IMR-90 (cell line): ENCODE measurements around the gene RNF19B.

Experiments used
- BHLHE40 ChIP-seq: fragments of 150-350 bp; IDR thresholded peaks from 2 replicates; pipeline ENCODE4 v1.6.1; 2016; ENCODE audit warnings: mild to moderate bottlenecking, low read depth, low read length
- CEBPB ChIP-seq: IDR thresholded peaks from 2 replicates; pipeline ENCODE4 v1.6.1; 2012; ENCODE audit warnings: low read depth, low read length, improper control_type of control experiment
- MAFK ChIP-seq: IDR thresholded peaks from 2 replicates; pipeline ENCODE4 v1.6.1; 2012; ENCODE audit warnings: low read depth, low read length, improper control_type of control experiment
- MAZ ChIP-seq: IDR thresholded peaks from 2 replicates; pipeline ENCODE4 v1.6.1; 2012; ENCODE audit warnings: low read depth, mild to moderate bottlenecking, low read length, improper control_type of control experiment, moderate library complexity, borderline replicate concordance
- NFE2L2 ChIP-seq: fragments of 150-350 bp; IDR thresholded peaks from 2 replicates; pipeline ENCODE4 v1.6.1; 2016; ENCODE audit warnings: low read depth, mild to moderate bottlenecking, low read length
- POLR2A ChIP-seq: IDR thresholded peaks from 2 replicates; pipeline ENCODE4 v1.6.1; 2012; ENCODE audit warnings: mild to moderate bottlenecking, low read depth, low read length
- RAD21 ChIP-seq: IDR thresholded peaks from 2 replicates; pipeline ENCODE4 v1.6.1; 2012; ENCODE audit warnings: low read length, improper control_type of control experiment
- RCOR1 ChIP-seq: IDR thresholded peaks from 2 replicates; pipeline ENCODE4 v1.6.1; 2012; ENCODE audit warnings: mild to moderate bottlenecking, low read length, improper control_type of control experiment; ENCODE audit not compliant: insufficient replicate concordance
- RFX5 ChIP-seq: IDR thresholded peaks from 2 replicates; pipeline ENCODE4 v1.8.0; 2012; ENCODE audit warnings: low read depth, mild to moderate bottlenecking, low read length, moderate library complexity
- SMC3 ChIP-seq: fragments of 150-350 bp; IDR thresholded peaks from 2 replicates; pipeline ENCODE4 v1.6.1; 2016; ENCODE audit warnings: low read depth, mild to moderate bottlenecking, antibody characterized with exemption, low read length, moderate library complexity
- TF ChIP-seq, protein P1 (sequence below): conservative IDR thresholded peaks from 2 replicates; pipeline ENCODE4 v1.5.1; 2012; ENCODE audit warnings: mild to moderate bottlenecking, low read depth, low read length, improper control_type of control experiment
- TF ChIP-seq, protein P2 (sequence below): fragments of 150-350 bp; IDR thresholded peaks from 2 replicates; pipeline ENCODE4 v1.6.1; 2017; ENCODE audit warnings: mild to moderate bottlenecking, antibody characterized with exemption, low read length, low read depth
- TF ChIP-seq, protein P3 (sequence below): fragments of 150-350 bp; IDR thresholded peaks from 2 replicates; pipeline ENCODE4 v1.6.1; 2016; ENCODE audit warnings: low read depth, mild to moderate bottlenecking, low read length, moderate library complexity, borderline replicate concordance

DNA sequence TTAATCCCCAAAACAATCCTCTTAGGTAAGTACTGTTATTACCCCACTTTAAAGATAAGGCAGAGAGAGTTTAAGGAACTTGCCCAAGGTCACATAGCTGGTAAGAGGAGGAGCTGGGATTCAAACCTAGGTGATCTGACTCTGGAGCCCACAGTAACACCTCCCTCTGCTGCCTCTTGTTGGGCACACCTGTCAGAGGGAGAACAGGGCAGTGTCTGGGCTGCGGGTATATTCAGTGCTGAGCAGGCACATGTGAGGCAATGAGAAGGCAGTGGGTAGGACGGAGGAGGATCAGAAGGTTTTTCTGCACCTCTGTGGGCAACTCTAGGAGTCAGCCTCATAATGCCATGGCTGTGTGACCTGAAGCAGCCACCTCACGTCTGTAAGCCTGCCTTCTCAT lies 76.5 kb downstream of the RNF19B start:
- TF ChIP-seq, protein P1, sequence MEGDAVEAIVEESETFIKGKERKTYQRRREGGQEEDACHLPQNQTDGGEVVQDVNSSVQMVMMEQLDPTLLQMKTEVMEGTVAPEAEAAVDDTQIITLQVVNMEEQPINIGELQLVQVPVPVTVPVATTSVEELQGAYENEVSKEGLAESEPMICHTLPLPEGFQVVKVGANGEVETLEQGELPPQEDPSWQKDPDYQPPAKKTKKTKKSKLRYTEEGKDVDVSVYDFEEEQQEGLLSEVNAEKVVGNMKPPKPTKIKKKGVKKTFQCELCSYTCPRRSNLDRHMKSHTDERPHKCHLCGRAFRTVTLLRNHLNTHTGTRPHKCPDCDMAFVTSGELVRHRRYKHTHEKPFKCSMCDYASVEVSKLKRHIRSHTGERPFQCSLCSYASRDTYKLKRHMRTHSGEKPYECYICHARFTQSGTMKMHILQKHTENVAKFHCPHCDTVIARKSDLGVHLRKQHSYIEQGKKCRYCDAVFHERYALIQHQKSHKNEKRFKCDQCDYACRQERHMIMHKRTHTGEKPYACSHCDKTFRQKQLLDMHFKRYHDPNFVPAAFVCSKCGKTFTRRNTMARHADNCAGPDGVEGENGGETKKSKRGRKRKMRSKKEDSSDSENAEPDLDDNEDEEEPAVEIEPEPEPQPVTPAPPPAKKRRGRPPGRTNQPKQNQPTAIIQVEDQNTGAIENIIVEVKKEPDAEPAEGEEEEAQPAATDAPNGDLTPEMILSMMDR, result no peak
- TF ChIP-seq BHLHE40 (no peak), MAFK (no peak), POLR2A (no peak), CEBPB (no peak), SMC3 (no peak), RCOR1 (no peak), RAD21 (no peak), MAZ (no peak), RFX5 (no peak), NFE2L2 (no peak)
- TF ChIP-seq, protein P2, sequence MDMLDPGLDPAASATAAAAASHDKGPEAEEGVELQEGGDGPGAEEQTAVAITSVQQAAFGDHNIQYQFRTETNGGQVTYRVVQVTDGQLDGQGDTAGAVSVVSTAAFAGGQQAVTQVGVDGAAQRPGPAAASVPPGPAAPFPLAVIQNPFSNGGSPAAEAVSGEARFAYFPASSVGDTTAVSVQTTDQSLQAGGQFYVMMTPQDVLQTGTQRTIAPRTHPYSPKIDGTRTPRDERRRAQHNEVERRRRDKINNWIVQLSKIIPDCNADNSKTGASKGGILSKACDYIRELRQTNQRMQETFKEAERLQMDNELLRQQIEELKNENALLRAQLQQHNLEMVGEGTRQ, result no peak
- TF ChIP-seq, protein P3, sequence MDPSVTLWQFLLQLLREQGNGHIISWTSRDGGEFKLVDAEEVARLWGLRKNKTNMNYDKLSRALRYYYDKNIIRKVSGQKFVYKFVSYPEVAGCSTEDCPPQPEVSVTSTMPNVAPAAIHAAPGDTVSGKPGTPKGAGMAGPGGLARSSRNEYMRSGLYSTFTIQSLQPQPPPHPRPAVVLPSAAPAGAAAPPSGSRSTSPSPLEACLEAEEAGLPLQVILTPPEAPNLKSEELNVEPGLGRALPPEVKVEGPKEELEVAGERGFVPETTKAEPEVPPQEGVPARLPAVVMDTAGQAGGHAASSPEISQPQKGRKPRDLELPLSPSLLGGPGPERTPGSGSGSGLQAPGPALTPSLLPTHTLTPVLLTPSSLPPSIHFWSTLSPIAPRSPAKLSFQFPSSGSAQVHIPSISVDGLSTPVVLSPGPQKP, result no peak
